SH-SY5Y (cell line): ENCODE measurements around the gene OOSP3.

Experiments used
- GATA2 ChIP-seq: IDR thresholded peaks from 2 replicates; pipeline ENCODE4 v1.6.1; 2011; ENCODE audit warnings: mild to moderate bottlenecking, low read depth, low read length
- GATA3 ChIP-seq: IDR thresholded peaks from 2 replicates; pipeline ENCODE4 v1.6.1; 2011; ENCODE audit warnings: low read depth, mild to moderate bottlenecking, low read length, moderate library complexity

Gene OOSP3

DNA sequence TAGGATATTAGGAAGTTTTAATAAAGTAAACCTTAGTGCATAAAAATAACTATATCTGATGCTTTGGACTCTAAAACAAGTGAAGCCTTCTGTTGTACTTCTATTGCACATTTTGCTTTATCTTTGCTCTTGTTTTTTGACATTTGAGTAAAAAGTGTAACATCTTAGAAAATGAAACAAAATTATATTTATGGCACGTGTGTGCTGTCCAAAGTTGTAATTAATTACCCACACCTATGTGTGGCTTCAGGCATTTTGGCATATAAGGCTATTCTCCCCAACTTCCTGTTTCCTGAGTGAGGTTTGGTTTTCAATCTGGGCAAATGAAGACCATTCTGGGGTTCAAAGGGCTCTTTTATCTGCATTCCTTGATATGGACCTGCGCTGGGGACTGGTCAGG, 59.5 kb downstream of the OOSP3 start, which contains the start of gene OOSP1:
OOSP1 (plus strand) TSS at position 301 of the 400 bp plus-strand sequence; CDS start at position 324, 23 bp downstream.
- TF ChIP-seq GATA3 (no peak), GATA2 (no peak)

DNA sequence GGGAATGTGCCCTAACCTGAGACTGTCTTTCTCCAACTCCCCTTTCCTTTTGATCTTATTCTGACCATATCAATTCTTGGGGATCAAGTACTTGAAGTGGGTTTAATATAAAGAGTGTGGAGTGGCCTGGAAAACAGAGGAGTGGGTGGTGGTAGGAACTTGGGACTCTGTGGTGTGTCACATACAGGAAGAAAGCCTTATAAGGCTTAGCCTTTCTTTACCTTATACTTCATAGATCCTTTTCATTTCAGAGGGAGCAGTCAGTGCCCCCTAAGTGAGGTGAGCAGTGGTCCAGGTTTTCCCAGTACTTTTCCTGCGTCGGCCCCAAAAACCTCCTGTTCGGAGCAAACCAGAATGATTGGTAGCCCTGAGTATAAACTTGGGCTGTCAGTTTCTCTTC, 60.1 kb downstream of the OOSP3 start:
- TF ChIP-seq GATA3, result no peak
- no peak for TF ChIP-seq GATA2

DNA sequence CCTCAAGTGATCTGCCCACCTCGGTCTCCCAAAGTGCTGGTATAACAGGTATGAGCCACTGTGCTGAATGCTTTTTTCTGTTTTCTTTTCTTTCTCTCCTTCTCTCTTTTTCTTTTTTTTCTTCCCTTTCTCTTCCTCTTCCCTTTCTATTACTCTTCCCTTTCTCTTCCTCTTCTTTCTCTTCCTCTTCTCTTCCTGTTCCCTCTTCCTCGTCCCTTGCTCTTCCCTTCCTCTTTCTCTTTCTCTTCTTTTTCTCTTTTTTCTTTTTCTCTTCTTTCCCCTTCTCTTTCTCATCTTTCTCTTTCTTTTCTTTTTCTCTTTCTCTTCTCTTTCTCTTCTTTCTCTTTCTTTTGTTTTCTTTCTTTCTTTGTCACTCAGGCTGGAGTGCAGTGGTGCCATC, 60.9 kb downstream of the OOSP3 start:
- TF ChIP-seq GATA2, result no peak
- TF ChIP-seq GATA3, result no peak

DNA sequence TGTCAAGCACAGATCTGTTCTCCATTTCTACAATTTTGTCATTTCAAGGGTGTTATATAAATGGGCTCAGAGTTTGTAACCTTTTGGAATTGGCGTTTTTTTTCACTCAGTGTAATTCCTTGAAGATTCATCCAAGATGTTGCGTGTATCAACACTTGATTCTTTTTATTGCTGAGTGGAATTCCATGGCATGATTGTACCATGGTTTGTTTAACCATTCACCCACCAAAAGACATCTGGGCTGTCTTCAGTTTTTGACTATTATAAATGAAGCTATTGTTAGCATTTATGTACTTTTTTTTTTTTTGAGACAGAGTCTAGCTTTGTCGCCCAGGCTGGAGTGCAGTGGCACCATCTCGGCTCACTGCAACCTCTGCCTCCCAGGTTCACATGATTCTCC, 62.5 kb downstream of the OOSP3 start:
- TF ChIP-seq GATA2 (no peak), GATA3 (no peak)

DNA sequence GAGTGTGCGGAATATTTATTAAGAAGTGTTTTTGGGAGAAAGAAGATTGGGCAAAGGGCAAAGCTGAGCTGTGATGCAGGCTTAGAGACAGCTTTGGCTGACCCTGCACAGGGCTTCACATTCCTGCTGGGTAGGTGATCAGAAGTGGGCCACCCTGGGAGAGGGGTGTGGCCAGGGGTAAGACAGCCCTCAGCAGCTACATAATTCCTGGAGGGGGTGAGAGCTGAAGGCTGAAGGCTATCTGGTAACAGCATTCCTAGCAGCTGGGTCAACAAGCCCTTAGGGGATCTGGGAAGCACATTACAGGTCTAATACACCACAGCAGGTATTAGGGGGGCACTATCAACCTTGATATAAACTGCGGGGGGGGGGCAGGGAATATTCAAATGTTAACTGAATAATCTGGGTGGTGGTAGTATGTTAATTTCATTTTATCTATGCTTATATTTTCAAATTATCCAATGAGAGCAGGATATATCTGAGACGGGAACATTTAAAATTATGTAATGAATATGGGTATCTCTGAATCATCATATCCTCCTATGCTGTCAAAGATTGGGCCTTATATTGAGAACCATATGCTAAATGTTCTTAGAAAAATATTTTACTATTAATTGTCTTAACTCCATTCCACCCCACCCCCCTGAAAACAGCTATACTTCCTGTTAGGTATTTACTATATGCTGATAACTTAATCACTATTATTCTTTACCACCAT, 65.6 kb downstream of the OOSP3 start:
- TF ChIP-seq GATA3, result no peak
- TF ChIP-seq GATA2, result no peak

DNA sequence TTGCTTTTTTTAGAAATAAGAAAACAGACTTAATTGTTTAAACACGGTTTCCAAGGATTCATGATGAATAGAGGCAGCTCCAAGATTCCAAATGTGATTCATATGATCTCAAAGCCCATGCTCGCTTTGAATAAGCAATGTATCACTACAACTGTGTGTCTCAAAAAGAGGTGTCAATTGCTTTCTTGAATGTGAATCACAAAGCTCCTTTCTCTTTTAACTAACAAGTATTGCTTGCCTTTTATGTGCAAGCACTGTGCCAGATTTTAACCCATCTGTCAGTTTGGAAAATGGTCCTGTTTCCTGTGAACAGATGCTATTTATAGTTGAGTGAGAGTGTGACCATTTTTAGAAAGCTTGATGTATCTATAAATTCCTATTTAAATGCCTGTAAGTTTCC, 66.1 kb downstream of the OOSP3 start:
- no peak for TF ChIP-seq GATA2
- no peak for TF ChIP-seq GATA3
